Measurements from ENCODE around the gene SNAP25.

DNA sequence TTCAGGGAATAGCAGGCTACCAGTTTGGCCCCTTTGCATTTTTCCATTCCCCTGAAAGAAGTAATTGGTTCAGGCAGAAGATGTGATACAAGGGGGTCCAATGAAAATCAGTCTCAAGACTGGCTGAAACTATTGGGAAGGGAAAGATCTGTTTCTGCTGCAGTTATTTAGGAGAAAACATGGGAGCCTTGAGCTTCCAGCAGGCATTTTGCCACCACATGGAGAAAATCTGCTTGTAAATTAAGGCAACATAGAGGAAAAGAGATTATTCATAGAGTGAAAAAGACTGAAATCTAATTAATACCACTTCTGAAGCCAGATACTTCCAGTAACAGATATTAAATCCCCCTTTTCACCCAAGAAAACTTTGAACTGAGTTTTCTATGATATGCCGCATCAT is 44.2 kb upstream of the SNAP25 start:
- TF ChIP-seq, protein P1, sequence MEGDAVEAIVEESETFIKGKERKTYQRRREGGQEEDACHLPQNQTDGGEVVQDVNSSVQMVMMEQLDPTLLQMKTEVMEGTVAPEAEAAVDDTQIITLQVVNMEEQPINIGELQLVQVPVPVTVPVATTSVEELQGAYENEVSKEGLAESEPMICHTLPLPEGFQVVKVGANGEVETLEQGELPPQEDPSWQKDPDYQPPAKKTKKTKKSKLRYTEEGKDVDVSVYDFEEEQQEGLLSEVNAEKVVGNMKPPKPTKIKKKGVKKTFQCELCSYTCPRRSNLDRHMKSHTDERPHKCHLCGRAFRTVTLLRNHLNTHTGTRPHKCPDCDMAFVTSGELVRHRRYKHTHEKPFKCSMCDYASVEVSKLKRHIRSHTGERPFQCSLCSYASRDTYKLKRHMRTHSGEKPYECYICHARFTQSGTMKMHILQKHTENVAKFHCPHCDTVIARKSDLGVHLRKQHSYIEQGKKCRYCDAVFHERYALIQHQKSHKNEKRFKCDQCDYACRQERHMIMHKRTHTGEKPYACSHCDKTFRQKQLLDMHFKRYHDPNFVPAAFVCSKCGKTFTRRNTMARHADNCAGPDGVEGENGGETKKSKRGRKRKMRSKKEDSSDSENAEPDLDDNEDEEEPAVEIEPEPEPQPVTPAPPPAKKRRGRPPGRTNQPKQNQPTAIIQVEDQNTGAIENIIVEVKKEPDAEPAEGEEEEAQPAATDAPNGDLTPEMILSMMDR (IDR thresholded peaks at IDR 0.05; ENCODE audit: insufficient read depth, low read length, poor library complexity, severe bottlenecking): no peak
- no peak for TF ChIP-seq EZH2phosphoT487 (conservative IDR thresholded peaks at IDR 0.05; ENCODE audit: low read length)
